GM12878 (cell line): ENCODE results near the gene GNA15. TPM values are rescaled to one million over a fixed set of nuclear protein-coding genes. Genes with fewer than 3 reads are reported as not detected.

Experiments used
- BCL3 ChIP-seq: IDR thresholded peaks from 2 replicates; pipeline ENCODE4 v1.6.1; 2011; ENCODE audit warnings: borderline replicate concordance, low read depth, mild to moderate bottlenecking, moderate library complexity, low read length; ENCODE audit not compliant: insufficient read depth, poor library complexity, severe bottlenecking
- CHD2 ChIP-seq: IDR thresholded peaks from 2 replicates; pipeline ENCODE4 v1.6.1; 2011; ENCODE audit warnings: low read depth, low read length, improper control_type of control experiment, borderline replicate concordance
- CHD4 ChIP-seq: fragments of 200-600 bp; sonication (generic); IDR thresholded peaks from 2 replicates; pipeline ENCODE4 v1.6.1; 2016; ENCODE audit warnings: mild to moderate bottlenecking
- E2F8 ChIP-seq: fragments of 450-650 bp; IDR thresholded peaks from 2 replicates; pipeline ENCODE4 v1.6.1; 2018; ENCODE audit warnings: mild to moderate bottlenecking, low read depth, moderate library complexity; ENCODE audit not compliant: partially characterized antibody
- EZH2 ChIP-seq: IDR thresholded peaks from 2 replicates; pipeline ENCODE4 v1.6.1; 2012; ENCODE audit warnings: low read depth, mild to moderate bottlenecking, control low read depth, inconsistent platforms, low read length, borderline replicate concordance; ENCODE audit not compliant: control insufficient read depth
- HSF1 ChIP-seq: fragments of 150-350 bp; IDR thresholded peaks from 2 replicates; pipeline ENCODE4 v1.6.1; 2014; ENCODE audit warnings: mild to moderate bottlenecking, low read depth, low read length
- IRF5 ChIP-seq: fragments of 450-650 bp; IDR thresholded peaks from 2 replicates; pipeline ENCODE4 v1.6.1; 2017; ENCODE audit warnings: borderline replicate concordance
- MLLT1 ChIP-seq: fragments of 450-650 bp; IDR thresholded peaks from 2 replicates; pipeline ENCODE4 v1.6.1; 2016; ENCODE audit warnings: mild to moderate bottlenecking
- NKRF ChIP-seq: fragments of 450-650 bp; conservative IDR thresholded peaks from 2 replicates; pipeline ENCODE4 v1.6.1; 2017; ENCODE audit warnings: mild to moderate bottlenecking, moderate library complexity
- NR2C1 ChIP-seq: fragments of 450-650 bp; IDR thresholded peaks from 2 replicates; pipeline ENCODE4 v1.6.1; 2017; ENCODE audit warnings: antibody characterized with exemption, mild to moderate bottlenecking, moderate library complexity
- POLR2AphosphoS2 ChIP-seq: IDR thresholded peaks from 2 replicates; pipeline ENCODE4 v1.6.1; 2011; ENCODE audit warnings: low read depth, mild to moderate bottlenecking, low read length, improper control_type of control experiment, moderate library complexity
- RUNX3 ChIP-seq: IDR thresholded peaks from 2 replicates; pipeline ENCODE4 v1.6.1; 2012; ENCODE audit warnings: low read length, inconsistent platforms
- SIN3A ChIP-seq: IDR thresholded peaks from 2 replicates; pipeline ENCODE4 v1.6.1; 2012; ENCODE audit warnings: low read depth, low read length, improper control_type of control experiment
- SIX5 ChIP-seq: IDR thresholded peaks from 2 replicates; pipeline ENCODE4 v1.6.1; 2011; ENCODE audit warnings: mild to moderate bottlenecking, low read depth, low read length, moderate library complexity; ENCODE audit not compliant: severe bottlenecking
- SMAD5 ChIP-seq: IDR thresholded peaks from 2 replicates; pipeline ENCODE4 v1.6.1; 2016; ENCODE audit warnings: antibody characterized with exemption, low read depth
- SREBF2 ChIP-seq: IDR thresholded peaks from 2 replicates; pipeline ENCODE4 v1.6.1; 2012; ENCODE audit warnings: mild to moderate bottlenecking, low read length
- YBX1 ChIP-seq: fragments of 450-650 bp; IDR thresholded peaks from 2 replicates; pipeline ENCODE4 v1.6.1; 2016; ENCODE audit warnings: antibody characterized with exemption
- ZNF24 ChIP-seq: fragments of 450-650 bp; IDR thresholded peaks from 2 replicates; pipeline ENCODE4 v1.6.1; 2017; ENCODE audit warnings: antibody characterized with exemption, mild to moderate bottlenecking
- ZSCAN29 ChIP-seq: fragments of 450-650 bp; IDR thresholded peaks from 2 replicates; pipeline ENCODE4 v1.6.1; 2017; ENCODE audit warnings: mild to moderate bottlenecking, moderate library complexity
- polyA plus RNA-seq, 11 experiments: library from polyadenylated mRNA; depleted of rRNA in 4 of 11; unstranded in 6 of 11; stranded (reverse) in 5 of 11; fragments of >200 nt; fragmentation: Nextera tagmentation in 4 of 11; fragmentation: Illumina TruSeq in 1 of 11; extraction: Ambion mirVana in 4 of 11; extraction: Trizol in 1 of 11; gene quantifications; 1 replicate in 1 of 11; 2 replicates in 10 of 11; pipeline versions ENCODE4 v1.2.1 to v1.2.3, GENCODE V29; 2011 to 2016; ENCODE audit warnings: inconsistent platforms in 2 of 11, missing spikeins in 2 of 11, low read depth in 1 of 11
- total RNA-seq, 4 experiments: library from RNA; depleted of rRNA in 3 of 4; stranded (reverse); fragments of >200 nt in 3 of 4; fragmentation: Illumina TruSeq in 1 of 4; extraction: Trizol in 1 of 4; gene quantifications; 2 replicates each; pipeline versions ENCODE4 v1.2.1 to v1.2.3, GENCODE V29; 2013 to 2021

The GNA15 gene
- total and polyA plus RNA-seq, 10 of the 15 experiments (the other 5 are each of a cell fraction or from before 2014, with no cell fraction given) = 0.42 to 18.0 (median 9.4) TPM

- TF ChIP-seq SREBF2 = no peak
- no peak for TF ChIP-seq IRF5
- TF ChIP-seq SMAD5 = no peak
- TF ChIP-seq SIN3A = no peak
- TF ChIP-seq CHD4 = no peak
- no peak for TF ChIP-seq NR2C1
- no peak for TF ChIP-seq EZH2
- TF ChIP-seq YBX1 = no peak
- no peak for TF ChIP-seq ZNF24
- peak; percentile 83 for TF ChIP-seq RUNX3
- no peak for TF ChIP-seq E2F8
- no peak for TF ChIP-seq POLR2AphosphoS2
- TF ChIP-seq CHD2 = peak; percentile 78; the same call in 1 of the 2 replicates
- no peak for TF ChIP-seq SIX5
- TF ChIP-seq HSF1 = no peak
- no peak for TF ChIP-seq NKRF
- no peak for TF ChIP-seq ZSCAN29
- TF ChIP-seq MLLT1 = no peak
- peak; percentile 91 for TF ChIP-seq BCL3
Measured at GRCh38 chr19:3154957-3155736, 19.3 kb downstream of the GNA15 start (continued).
